ENCODE results near the gene MED12L.

DNA sequence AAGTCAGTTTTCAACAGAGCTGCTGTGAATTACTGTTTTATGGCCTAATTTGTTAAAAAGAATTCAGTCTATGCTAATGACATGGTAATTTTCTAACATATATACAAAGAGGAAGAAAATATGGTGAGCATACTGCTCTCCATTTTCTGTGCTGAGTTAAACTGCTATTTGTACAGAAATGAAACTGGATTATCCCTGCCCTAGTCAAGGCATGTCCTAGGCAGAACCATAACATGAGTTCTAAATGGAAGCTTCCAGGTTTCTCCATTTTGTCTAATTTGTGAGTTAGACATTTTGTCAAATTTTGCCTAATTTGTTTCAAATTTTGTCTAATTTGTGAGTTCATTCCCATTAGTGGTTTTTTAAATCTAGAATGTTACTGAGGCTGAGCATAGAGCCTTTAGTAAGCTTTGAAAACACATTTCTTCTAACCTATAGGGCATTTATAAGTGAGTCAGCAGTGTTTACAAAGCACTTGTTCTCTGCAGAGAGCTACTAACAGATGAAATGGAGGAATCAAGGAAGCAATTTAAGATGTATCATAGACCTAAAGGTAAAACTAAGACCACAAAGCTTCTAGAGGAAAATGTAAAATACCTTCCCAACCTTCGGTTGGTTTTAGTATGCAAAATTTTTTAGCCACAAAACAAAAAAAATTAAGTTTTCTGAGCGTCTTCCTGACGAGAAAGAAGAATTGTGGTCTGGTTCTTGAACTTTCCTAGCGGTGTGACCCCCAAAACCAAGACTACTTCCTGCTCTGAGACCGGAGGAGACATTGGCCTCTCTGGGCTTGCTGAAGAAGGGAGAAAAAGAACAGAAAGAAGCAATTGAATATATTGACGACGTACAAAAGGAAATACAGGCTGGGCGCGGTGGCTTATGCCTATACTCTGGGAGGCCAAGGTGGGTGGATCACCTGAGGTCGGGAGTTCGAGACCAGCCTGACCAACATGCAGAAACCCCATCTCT lies 183.1 kb downstream of the MED12L start:
- no peak for TF ChIP-seq EZH2 (IDR thresholded peaks at IDR 0.05; ENCODE audit: borderline replicate concordance, low read length)
- TF ChIP-seq, protein P1, sequence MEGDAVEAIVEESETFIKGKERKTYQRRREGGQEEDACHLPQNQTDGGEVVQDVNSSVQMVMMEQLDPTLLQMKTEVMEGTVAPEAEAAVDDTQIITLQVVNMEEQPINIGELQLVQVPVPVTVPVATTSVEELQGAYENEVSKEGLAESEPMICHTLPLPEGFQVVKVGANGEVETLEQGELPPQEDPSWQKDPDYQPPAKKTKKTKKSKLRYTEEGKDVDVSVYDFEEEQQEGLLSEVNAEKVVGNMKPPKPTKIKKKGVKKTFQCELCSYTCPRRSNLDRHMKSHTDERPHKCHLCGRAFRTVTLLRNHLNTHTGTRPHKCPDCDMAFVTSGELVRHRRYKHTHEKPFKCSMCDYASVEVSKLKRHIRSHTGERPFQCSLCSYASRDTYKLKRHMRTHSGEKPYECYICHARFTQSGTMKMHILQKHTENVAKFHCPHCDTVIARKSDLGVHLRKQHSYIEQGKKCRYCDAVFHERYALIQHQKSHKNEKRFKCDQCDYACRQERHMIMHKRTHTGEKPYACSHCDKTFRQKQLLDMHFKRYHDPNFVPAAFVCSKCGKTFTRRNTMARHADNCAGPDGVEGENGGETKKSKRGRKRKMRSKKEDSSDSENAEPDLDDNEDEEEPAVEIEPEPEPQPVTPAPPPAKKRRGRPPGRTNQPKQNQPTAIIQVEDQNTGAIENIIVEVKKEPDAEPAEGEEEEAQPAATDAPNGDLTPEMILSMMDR (IDR thresholded peaks at IDR 0.05; ENCODE audit: low read length): no peak
